Chondrocyte (in vitro differentiated cells): Measurements from ENCODE around the gene HHAT. TPM values are rescaled to one million over a fixed set of nuclear protein-coding genes. Genes with fewer than 3 reads are reported as not detected.

Source experiments
- DNase-seq: peaks from one replicate; pipeline ENCODE4 v3.0.0; 2021; ENCODE audit warnings: mixed read lengths, low spot score
- H3K27ac Mint-ChIP-seq: one replicate; pipeline ENCODE4 v1.8.0; 2021; ENCODE audit warnings: mild to moderate bottlenecking, moderate library complexity, mixed read lengths; ENCODE audit not compliant: unreplicated experiment
- H3K27me3 Mint-ChIP-seq: 2 replicates; pipeline ENCODE4 v1.8.0; 2021; ENCODE audit warnings: low read depth, mixed read lengths
- H3K36me3 Mint-ChIP-seq: 2 replicates; pipeline ENCODE4 v1.8.0; 2021; ENCODE audit warnings: low read depth, mixed read lengths
- H3K4me1 Mint-ChIP-seq: 2 replicates; pipeline ENCODE4 v1.8.0; 2021; ENCODE audit warnings: low read depth, mild to moderate bottlenecking, mixed read lengths
- H3K4me3 Mint-ChIP-seq: one replicate; pipeline ENCODE4 v1.8.0; 2021; ENCODE audit warnings: mild to moderate bottlenecking, moderate library complexity, mixed read lengths; ENCODE audit not compliant: unreplicated experiment
- H3K9me3 Mint-ChIP-seq: 2 replicates; pipeline ENCODE4 v1.8.0; 2021; ENCODE audit warnings: low read depth, mixed read lengths
- total RNA-seq: library from RNA; stranded (reverse); gene quantifications from 3 replicates; pipeline ENCODE4 v1.2.1, GENCODE V29; 2021
- TF ChIP-seq, protein P1 (sequence below): fragments of 200-600 bp; sonication (generic); IDR thresholded peaks from 2 replicates; pipeline ENCODE4 v1.5.0; 2021; ENCODE audit warnings: antibody characterized with exemption, mild to moderate bottlenecking, moderate library complexity

The HHAT gene
- total RNA-seq, 1 donor from 2014 or later, result 6.4 TPM

DNA sequence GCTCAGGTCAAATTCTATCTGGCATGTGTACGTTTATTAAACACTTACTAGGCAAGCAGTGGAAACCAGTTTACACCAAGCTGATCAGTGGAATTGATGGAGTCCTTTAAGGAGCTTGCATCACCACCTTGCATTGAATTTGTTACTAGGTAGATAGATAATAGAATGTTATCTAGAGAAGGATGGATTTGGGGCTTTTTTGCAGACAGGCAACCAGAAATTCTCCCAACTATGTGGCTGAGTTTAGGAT, 44.9 kb downstream of the HHAT start:
- Mint-ChIP-seq H3K4me1 (peaks cover 28% of the 10 kb centered on the region), H3K9me3 (no peaks in the 10 kb centered on the region), H3K27ac (no peak overlapping the region), H3K36me3 (no peaks in the 10 kb centered on the region), H3K4me3 (no peak overlapping the region), H3K27me3 (no peaks in the 10 kb centered on the region)
- TF ChIP-seq, protein P1, sequence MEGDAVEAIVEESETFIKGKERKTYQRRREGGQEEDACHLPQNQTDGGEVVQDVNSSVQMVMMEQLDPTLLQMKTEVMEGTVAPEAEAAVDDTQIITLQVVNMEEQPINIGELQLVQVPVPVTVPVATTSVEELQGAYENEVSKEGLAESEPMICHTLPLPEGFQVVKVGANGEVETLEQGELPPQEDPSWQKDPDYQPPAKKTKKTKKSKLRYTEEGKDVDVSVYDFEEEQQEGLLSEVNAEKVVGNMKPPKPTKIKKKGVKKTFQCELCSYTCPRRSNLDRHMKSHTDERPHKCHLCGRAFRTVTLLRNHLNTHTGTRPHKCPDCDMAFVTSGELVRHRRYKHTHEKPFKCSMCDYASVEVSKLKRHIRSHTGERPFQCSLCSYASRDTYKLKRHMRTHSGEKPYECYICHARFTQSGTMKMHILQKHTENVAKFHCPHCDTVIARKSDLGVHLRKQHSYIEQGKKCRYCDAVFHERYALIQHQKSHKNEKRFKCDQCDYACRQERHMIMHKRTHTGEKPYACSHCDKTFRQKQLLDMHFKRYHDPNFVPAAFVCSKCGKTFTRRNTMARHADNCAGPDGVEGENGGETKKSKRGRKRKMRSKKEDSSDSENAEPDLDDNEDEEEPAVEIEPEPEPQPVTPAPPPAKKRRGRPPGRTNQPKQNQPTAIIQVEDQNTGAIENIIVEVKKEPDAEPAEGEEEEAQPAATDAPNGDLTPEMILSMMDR, result no peak
- DNase-seq, result no peak

DNA sequence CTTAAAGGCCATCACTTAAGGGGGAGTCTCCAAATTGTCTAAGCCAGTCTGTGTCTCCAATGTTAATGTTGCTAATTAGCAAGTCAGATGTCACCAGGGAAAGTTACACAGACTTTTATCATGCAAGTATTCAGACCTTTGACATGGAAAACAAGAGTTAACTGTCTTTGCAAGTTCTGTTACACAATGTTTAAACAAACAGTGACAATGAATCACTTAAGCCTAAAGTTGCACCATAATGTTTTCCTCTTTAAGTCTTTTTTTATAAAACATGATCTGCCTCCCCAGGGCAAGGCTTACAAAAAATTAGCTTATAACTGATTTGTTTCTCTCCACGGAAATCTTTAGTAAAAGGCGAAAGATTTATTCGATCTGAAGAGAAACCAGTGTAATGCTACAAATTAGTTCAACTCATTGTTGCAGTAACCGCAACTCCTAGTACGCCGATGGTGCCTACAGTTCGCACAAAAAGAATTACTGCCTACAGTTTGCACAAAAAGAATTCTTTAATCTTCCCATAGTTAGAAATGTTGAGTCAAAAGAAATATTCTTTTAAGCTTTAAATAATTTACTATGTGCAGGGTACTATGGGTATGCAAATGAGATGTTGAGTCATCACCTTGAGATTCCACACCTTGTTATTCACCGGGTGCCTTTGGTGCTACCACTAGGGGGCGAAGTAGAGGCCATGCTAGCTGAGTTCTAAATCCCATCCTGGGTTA, 45.3 kb downstream of the HHAT start:
- Mint-ChIP-seq H3K4me3 (no peak overlapping the region), H3K27ac (peak overlapping the region; percentile 52), H3K36me3 (no peaks in the 10 kb centered on the region), H3K4me1 (peaks cover 30% of the 10 kb centered on the region), H3K27me3 (no peaks in the 10 kb centered on the region), H3K9me3 (no peaks in the 10 kb centered on the region)
- DNase-seq, result no peak
- TF ChIP-seq, protein P1, result peak; percentile 80

DNA sequence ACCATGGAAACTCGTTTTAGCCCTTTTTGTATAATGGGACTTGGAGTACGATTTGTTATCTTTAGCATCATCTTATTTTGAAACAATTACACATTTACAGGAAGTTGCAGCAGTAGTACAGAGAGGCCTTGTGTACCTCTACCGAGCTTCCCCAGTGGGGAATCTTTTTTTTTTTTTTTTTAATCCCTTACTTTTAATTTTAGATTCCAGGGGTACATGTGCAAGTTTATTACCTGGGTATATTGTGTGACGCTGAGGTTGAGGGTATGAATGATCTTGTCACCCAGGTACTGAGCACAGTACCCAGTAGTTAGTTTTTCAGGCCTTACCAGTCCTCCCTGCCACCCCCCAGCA, 45.9 kb downstream of the HHAT start:
- Mint-ChIP-seq H3K4me1 (peaks cover 30% of the 10 kb centered on the region), H3K9me3 (no peaks in the 10 kb centered on the region), H3K4me3 (no peak overlapping the region), H3K27me3 (no peaks in the 10 kb centered on the region), H3K36me3 (no peaks in the 10 kb centered on the region), H3K27ac (no peak overlapping the region)
- TF ChIP-seq, protein P1, result peak; percentile 45
- DNase-seq, result no peak

DNA sequence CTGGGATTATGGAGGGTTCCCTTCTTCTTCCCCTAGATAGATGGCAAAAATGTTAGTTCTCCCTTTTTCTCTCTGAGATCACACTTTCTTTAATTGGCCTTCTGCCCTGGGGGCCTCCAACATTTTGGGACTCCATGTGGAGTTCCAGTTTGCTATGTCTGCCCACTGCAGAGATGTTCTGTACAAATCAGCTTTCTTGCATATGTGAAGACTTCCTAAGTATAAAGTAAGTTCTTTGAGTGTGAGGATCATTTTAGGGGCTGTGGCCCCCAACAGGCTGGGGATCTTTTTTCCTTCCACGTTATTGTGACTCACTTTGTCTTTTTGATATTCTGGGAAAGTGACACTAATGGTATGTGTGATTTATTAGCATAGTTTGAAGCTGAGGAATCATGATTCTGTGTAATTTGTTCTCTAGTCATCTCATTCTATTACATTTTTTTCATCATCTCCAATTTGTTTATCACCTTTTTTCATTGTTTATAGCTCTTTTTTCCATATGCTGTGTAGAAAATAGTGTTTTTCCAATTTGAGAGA, 48.2 kb downstream of the HHAT start:
- DNase-seq, result no peak
- Mint-ChIP-seq H3K4me3 (no peak overlapping the region), H3K9me3 (no peaks in the 10 kb centered on the region), H3K4me1 (peaks cover 30% of the 10 kb centered on the region), H3K27me3 (no peaks in the 10 kb centered on the region), H3K27ac (no peak overlapping the region), H3K36me3 (peaks cover 2% of the 10 kb centered on the region)
- TF ChIP-seq, protein P1, result no peak

DNA sequence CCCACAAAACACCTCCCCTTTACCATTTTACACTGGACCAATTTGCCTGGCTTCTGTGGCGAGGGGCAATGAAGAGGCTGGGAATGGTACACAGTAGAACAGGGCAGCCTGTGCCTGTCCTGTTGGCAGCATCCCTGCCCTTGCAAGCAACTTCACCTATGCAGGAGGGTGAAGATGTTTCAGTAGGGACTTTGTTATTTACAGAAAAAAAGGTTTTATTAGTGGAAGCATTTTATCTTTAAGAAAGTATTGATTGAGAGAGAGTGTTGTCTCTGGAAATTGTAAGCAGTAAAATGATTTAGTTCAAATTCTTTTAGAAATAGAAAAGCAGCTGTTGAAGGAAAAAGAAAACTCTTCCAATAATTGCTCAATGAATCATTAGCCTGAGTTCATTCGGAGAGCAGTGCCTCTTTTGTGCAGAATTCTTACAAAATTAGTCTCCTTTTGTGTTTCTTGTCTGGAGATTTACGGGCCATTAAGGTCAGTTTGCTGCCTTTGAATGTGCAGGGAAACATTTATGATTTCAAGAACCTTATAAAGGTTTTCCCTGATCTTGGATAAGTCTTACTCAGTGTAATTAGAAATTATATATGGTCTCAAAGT, 49.1 kb downstream of the HHAT start:
- DNase-seq, result no peak
- H3K4me1 Mint-ChIP-seq, result peaks cover 30% of the 10 kb centered on the region
- H3K9me3 Mint-ChIP-seq, result no peaks in the 10 kb centered on the region
- H3K27me3 Mint-ChIP-seq, result no peaks in the 10 kb centered on the region
- peaks cover 2% of the 10 kb centered on the region for H3K36me3 Mint-ChIP-seq
- H3K27ac Mint-ChIP-seq, result no peak overlapping the region
- TF ChIP-seq, protein P1, result no peak
- H3K4me3 Mint-ChIP-seq, result no peak overlapping the region
